ENCODE data around the gene ENPP4.
"Not testable (repeated sequence)": the region's sequence is repeated elsewhere in the genome, so short reads cannot be mapped to it uniquely, and the experiment has no call there.

The ENPP4 gene

DNA sequence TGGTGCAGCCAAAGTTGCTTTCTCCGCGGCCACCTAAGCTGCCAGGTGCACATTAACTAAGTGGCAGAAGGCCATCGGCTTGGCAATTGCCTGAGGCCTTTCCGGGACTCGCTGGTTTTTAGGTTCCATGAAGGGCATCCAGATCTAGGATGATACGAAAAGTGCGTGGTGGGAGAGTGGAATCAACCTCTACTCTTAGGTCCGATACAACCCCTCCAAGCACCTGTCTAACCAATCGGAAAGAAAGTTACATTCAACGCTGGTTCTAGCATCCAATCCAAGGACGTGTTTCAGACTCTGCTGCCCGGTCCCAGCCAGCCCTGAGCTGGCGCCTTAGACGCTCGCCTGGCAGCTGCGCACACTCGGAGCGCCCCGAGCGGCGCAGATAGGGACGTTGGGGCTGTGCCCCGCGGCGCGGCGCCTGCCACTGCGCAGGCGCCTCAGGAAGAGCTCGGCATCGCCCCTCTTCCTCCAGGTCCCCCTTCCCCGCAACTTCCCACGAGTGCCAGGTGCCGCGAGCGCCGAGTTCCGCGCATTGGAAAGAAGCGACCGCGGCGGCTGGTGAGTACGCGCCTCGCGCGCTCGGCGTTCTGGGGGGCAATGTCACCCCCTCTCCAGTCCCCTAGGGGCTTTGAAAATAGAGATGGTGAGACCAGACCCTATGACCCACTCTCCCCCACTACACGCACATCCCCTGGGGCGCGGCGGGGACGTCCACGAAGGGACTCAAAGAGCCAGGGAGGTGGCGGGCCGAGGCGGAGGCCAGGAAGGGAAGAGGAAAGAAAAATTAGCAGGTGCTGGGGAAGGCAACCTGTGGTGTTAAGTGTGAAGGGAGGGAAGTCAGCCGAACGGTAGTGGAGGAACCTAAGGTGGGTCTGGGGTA, at the start of gene ENPP4:
Gene ENPP4 (plus strand): TSS at position 361 of the 883 bp plus-strand sequence. CDS start 9,595 bp downstream, outside the sequence.
- DNase-seq = peak; percentile 86 to 88

- DNase-seq = no peak
Measured at GRCh38 chr6:46080111-46080510, 49.7 kb upstream of the ENPP4 start.

DNA sequence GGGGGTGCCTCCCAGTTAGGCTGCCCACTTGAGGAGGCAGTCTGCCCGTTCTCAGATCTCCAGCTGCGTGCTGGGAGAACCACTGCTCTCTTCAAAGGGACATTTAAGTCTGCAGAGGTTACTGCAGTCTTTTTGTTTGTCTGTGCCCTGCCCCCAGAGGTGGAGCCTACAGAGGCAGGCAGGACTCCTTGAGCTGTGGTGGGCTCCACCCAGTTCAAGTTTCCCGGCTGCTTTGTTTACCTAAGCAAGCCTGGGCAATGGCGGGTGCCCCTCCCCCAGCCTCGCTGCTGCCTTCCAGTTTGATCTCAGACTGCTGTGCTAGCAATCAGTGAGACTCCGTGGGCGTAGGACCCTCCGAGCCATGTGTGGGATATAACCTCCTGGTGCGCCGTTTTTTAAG, 44.1 kb upstream of the ENPP4 start:
- DNase-seq = not testable (repeated sequence)

- peak; percentile 45 to 52 for DNase-seq
Measured at GRCh38 chr6:46090115-46091079, 39.4 kb upstream of the ENPP4 start.

DNA sequence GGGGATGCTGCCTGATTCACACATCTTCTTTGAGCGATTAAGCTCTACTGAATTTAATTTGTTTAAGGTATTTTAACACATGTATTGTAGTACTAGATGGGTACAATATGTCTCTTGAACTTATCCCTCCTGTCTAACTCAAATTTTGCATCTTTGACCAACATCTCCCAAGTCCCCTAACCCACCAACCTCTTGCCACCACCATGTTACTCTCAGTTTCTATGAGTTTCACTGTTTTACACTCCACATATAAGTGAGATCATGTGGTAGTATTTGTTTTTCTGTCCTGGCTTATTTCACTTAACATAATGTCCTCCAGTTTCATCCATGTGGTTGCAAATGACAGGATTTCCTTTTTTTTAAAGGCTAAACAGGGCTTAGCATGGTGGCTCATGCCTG, 38.7 kb upstream of the ENPP4 start:
- no peak for DNase-seq

DNA sequence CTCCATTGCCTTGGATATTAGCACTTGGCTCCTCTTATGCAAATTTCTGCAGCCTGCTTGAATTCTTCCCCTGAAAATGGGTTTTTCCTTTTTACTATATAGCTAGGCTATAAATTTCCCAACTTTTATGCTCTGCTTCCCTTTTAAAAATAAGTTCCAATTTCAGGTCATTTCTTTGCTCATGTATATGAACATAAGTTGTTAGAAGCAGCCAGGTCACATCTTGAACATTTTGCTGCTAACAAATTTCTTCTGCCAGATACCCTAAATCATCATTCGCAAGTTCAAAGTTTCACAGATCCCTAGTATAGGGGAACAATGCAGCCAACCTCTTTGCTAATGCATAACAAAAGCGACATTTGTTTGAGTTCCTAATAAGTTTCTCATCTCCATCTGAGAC, 34.5 kb upstream of the ENPP4 start:
- DNase-seq = no peak

- no peak for DNase-seq
Measured at GRCh38 chr6:46097366-46097765, 32.4 kb upstream of the ENPP4 start.

DNA sequence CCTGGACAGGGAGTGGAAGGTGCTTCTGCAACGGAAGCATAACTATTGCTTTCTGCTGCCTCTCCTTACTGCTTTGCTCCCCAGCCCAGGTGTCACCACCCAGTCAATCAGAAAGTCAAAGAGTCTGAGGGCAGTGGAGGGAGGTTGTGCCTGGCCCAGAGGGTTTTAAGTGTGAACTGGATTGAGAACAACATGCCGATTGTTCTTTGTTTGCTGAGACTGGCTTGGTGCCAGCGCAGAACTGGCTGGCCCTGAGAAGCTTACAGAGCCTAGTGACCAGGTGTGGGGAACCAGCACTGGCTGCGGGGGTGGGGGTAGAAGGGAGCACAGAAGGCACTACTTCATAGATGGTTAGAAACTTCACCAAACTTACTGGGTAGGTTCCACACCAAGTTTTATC, 31.1 kb upstream of the ENPP4 start:
- no peak for DNase-seq

- no peak for DNase-seq
Measured at GRCh38 chr6:46099952-46100351, 29.8 kb upstream of the ENPP4 start.

- DNase-seq = no peak
Measured at GRCh38 chr6:46102123-46102522, 27.7 kb upstream of the ENPP4 start.

DNA sequence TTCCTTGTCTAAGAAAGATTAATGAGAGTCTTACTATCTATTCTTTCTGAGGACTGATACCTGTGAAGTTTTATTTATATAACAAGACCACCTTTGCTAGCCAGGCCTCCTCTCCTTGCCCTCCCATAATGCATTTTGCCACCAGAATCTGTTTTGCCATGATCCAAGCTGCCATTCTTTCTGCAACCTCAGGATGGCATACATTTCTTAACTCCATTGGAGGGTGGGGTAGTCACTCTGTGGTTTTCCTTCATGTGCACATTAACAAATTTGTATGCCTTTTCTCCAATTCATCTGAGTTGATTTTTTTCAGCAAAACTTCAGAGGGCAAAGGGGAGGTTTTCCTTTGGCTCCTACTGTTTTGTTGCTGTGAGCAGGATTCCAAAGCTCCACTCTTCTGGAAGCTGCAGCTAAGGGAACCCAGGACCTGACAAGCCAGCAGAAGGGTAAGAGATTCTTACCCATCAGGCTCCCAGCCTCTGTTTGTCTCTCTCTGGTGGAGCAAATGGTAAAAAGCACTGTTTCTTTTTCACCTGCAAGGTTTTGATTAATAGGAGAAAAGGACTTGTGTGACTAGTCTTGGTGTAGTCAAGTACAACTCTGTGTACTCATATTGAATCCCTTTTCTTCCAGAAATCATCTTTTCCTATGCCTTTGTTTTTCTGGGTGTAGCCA, 26.2 kb upstream of the ENPP4 start:
- no peak for DNase-seq

DNA sequence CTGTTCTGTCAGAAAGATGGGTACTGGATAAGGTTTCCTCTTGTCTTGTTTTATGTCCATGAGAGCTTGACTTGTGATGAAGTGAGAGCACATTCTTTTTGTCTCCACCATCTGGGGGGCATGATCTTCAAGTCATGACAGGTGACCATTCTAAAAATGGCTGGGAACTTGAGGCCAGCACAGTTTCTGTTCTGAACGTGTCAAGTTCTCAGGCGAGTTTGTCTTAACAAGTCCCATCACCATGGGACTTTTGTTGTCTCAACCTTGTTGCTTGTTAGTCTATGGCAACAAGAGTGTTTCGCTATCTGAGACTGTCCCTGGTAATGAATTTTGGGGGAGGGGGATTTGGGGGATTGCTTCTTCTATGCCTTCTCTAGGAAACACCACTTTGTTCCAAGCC, 25.6 kb upstream of the ENPP4 start:
- DNase-seq = no peak

DNA sequence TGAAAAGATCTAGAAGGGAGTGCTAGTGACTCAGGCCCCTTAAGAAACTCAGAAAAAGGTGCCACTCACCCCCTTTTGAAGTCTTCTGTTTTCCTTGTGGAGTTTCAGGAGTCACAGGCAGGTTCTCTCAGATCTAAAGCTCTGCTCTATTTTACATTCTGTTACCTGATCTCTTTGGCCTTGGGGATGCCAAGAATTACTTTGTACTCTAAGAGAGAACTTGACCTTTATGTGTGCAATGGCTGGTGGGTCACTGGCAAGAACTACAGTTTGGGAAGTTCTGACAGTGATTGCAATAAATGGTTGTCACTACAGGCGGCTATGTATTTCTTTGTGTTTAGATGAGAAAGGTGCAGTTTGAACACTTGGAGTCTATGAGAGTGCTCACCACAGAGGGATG, 24.2 kb upstream of the ENPP4 start:
- no peak for DNase-seq

GRCh38 chr6:46113370-46113769, 16.4 kb upstream of the ENPP4 start:
- DNase-seq = no peak

- no peak for DNase-seq
Measured at GRCh38 chr6:46115634-46116033, 14.2 kb upstream of the ENPP4 start.

DNA sequence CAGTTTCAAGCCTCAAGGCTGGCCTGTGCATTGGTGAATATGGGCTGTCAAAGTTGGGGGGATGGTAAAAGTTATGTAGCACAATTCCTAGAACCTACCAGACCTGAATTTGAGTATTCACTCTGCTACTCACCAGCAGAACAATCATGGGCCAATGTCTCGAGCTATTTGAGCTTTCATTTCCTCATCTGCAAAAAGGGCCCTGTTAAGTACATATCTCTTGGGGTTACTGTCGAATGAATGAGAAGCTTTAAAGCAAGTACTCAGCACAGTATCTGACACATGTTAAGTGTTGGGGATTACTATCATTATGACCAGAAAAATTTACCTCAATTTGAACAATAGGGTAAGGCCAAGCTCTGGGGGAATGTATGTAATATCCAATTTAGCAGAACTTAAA, 13.5 kb upstream of the ENPP4 start:
- DNase-seq = no peak

DNA sequence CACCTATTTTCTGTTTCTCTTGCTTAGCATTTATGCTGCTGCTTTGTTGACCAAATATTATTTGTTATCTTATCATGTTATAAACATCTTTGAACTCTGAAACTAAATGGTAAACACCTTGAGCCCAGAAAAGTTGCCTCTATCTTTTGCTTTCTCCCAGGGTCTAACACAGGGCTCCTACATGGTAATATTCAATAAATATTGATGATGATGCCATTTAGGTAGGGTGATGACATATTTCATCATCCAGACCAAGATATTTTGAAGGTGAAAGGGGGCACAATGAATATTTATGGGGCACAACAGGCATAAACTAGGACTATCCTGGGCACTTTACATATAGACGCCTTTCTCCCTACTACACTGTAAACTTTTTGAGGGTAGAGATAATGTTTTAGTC, 11.6 kb upstream of the ENPP4 start:
- no peak for DNase-seq

- DNase-seq = no peak
Measured at GRCh38 chr6:46118836-46119235, 11.0 kb upstream of the ENPP4 start.

DNA sequence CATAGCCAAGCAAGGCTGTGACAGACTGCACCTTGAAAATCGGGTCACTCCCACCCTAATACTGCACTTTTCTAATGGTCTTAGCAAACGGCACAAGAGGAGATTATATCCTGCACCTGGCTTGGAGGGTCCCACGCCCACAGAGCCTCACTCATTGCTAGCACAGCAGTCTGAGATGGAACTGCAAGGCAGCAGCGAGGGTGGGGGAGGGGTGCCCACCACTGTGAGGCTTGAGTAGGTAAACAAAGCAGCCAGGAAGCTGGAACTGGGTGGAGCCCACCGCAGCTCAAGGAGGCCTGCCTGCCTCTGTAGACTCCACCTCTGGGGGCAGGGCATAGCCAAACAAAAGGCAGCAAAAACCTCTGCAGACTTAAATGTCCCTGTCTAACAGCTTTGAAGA, 10.1 kb upstream of the ENPP4 start:
- not testable (repeated sequence) for DNase-seq

- DNase-seq = no peak
Measured at GRCh38 chr6:46128476-46128875, 1.3 kb upstream of the ENPP4 start.

DNA sequence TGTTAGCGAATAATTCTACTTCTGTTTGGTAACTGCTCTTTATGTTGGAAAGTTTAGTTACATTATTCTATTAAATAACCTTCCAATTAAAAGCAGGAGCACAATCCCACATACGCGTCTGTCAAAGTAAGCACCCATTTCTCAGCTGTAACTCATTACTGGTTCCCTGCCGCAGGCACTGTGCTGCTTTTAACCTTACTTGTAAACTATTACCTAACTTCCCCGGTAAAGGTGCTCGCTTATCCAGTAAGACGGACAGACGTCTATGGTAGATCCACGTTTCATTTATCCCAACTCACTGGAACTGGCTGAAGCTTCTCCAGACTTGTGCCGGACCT, 529 bp upstream of the ENPP4 start:
- peak in 1 of 2 donors; percentile 11 for DNase-seq

- no peak for DNase-seq
Measured at GRCh38 chr6:46130666-46131065, 877 bp downstream of the ENPP4 start.

DNA sequence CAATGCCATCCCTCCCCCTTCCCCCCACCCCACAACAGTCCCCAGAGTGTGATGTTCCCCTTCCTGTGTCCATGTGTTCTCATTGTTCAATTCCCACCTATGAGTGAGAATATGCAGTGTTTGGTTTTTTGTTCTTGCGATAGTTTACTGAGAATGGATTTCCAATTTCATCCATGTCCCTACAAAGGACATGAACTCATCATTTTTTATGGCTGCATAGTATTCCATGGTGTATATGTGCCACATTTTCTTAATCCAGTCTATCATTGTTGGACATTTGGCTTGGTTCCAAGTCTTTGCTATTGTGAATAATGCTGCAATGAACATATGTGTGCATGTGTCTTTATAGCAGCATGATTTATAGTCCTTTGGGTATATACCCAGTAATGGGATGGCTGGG, 1.5 kb downstream of the ENPP4 start:
- not testable (repeated sequence) for DNase-seq

Data from stimulated activated CD4-positive, alpha-beta T cell treated with anti-CD3 and anti-CD28 coated beads, Interleukin-2, amount 100 ng/mL, for 48 hours (primary cell).